HepG2 (cell line): Measurements from ENCODE around the gene TPRN. TPM values are rescaled to one million over a fixed set of nuclear protein-coding genes. Genes with fewer than 3 reads are reported as not detected.

Experiments
- AHDC1 ChIP-seq: sonication (generic); formaldehyde crosslinking; IDR thresholded peaks from 2 replicates; pipeline ENCODE4 v1.5.1; 2020; ENCODE audit warnings: mild to moderate bottlenecking, missing genetic modification reagents, borderline replicate concordance
- BCL3 ChIP-seq: sonication (generic); formaldehyde crosslinking; IDR thresholded peaks from 2 replicates; pipeline ENCODE4 v1.5.1; 2020; ENCODE audit warnings: mild to moderate bottlenecking, missing genetic modification reagents, moderate library complexity
- EZH2 ChIP-seq: conservative IDR thresholded peaks from 2 replicates; pipeline ENCODE4 v1.6.1; 2012; ENCODE audit warnings: mild to moderate bottlenecking, low read depth, low read length, moderate library complexity
- GPBP1L1 ChIP-seq: sonication (generic); formaldehyde crosslinking; IDR thresholded peaks from 2 replicates; pipeline ENCODE4 v1.5.0; 2020; ENCODE audit warnings: mild to moderate bottlenecking, missing genetic modification reagents
- GTF2F1 ChIP-seq: fragments of 150-350 bp; IDR thresholded peaks from 2 replicates; pipeline ENCODE4 v1.6.1; 2014; ENCODE audit warnings: low read length
- KLF15 ChIP-seq: sonication (generic); formaldehyde crosslinking; IDR thresholded peaks from 2 replicates; pipeline ENCODE4 v1.8.1; 2023; ENCODE audit warnings: borderline replicate concordance, mild to moderate bottlenecking, inconsistent platforms, missing genetic modification reagents, mixed read lengths
- PRDM4 ChIP-seq: sonication (generic); formaldehyde crosslinking; IDR thresholded peaks from 2 replicates; pipeline ENCODE4 v1.9.0; 2021; ENCODE audit warnings: missing genetic modification reagents, borderline replicate concordance
- SMAD9 ChIP-seq: sonication (generic); formaldehyde crosslinking; IDR thresholded peaks from 2 replicates; pipeline ENCODE4 v1.5.1; 2020; ENCODE audit warnings: mild to moderate bottlenecking, missing genetic modification reagents
- SMARCE1 ChIP-seq: fragments of 450-650 bp; IDR thresholded peaks from 2 replicates; pipeline ENCODE4 v1.6.1; 2017; ENCODE audit warnings: borderline replicate concordance
- TMF1 ChIP-seq: sonication (generic); formaldehyde crosslinking; IDR thresholded peaks from 2 replicates; pipeline ENCODE4 v1.8.1; 2022; ENCODE audit warnings: low read depth, missing genetic modification reagents
- TP53 ChIP-seq: sonication (generic); formaldehyde crosslinking; conservative IDR thresholded peaks from 2 replicates; pipeline ENCODE4 v1.4.0; 2020; ENCODE audit warnings: missing genetic modification reagents
- ZNF230 ChIP-seq: sonication (generic); formaldehyde crosslinking; IDR thresholded peaks from 2 replicates; pipeline ENCODE4 v1.4.0; 2020; ENCODE audit warnings: mild to moderate bottlenecking, missing genetic modification reagents
- ZNF256 ChIP-seq: sonication (generic); formaldehyde crosslinking; conservative IDR thresholded peaks from 2 replicates; pipeline ENCODE4 v1.4.0; 2020; ENCODE audit warnings: missing genetic modification reagents
- ZNF275 ChIP-seq: sonication (generic); formaldehyde crosslinking; IDR thresholded peaks from 2 replicates; pipeline ENCODE4 v1.8.0; 2022; ENCODE audit warnings: missing genetic modification reagents, mild to moderate bottlenecking, inconsistent platforms, borderline replicate concordance
- ZNF33A ChIP-seq: sonication (generic); formaldehyde crosslinking; IDR thresholded peaks from 2 replicates; pipeline ENCODE4 v1.5.1; 2020; ENCODE audit warnings: missing genetic modification reagents, mild to moderate bottlenecking, moderate library complexity, borderline replicate concordance
- ZNF713 ChIP-seq: sonication (generic); formaldehyde crosslinking; IDR thresholded peaks from 2 replicates; pipeline ENCODE4 v1.4.0; 2020; ENCODE audit warnings: mild to moderate bottlenecking, missing genetic modification reagents
- ZSCAN25 ChIP-seq: sonication (generic); formaldehyde crosslinking; IDR thresholded peaks from 2 replicates; pipeline ENCODE4 v1.8.0; 2022; ENCODE audit warnings: mild to moderate bottlenecking, missing genetic modification reagents
- polyA plus RNA-seq, 8 experiments: library from polyadenylated mRNA; depleted of rRNA in 3 of 8; stranded (reverse) in 7 of 8; unstranded in 1 of 8; fragments of >200 nt; fragmentation: Illumina TruSeq in 4 of 8; extraction: Trizol in 4 of 8; gene quantifications; 2 replicates each; pipeline versions ENCODE4 v1.2.1 to v1.2.3, GENCODE V29; 2011 to 2016; ENCODE audit warnings: low read depth in 4 of 8, missing spikeins in 1 of 8, mixed read lengths in 1 of 8; ENCODE audit not compliant: insufficient read depth in 1 of 8
- total RNA-seq, 5 experiments: library from RNA; depleted of rRNA; stranded (reverse); fragments of >200 nt; fragmentation: Illumina TruSeq; extraction: Trizol; gene quantifications; 2 replicates each; pipeline ENCODE4 v1.2.3, GENCODE V29; 2016; ENCODE audit warnings: low read depth in 1 of 5

The TPRN gene
- total and polyA plus RNA-seq, 2 of the 13 experiments (the other 11 are each of a cell fraction or from before 2014, with no cell fraction given): 10.1 to 19.2 TPM

- TF ChIP-seq GPBP1L1 (CRISPR knock-in tag) (no peak), PRDM4 (CRISPR knock-in tag) (no peak), TP53 (CRISPR knock-in tag) (no peak), ZNF33A (CRISPR knock-in tag) (no peak), ZNF713 (CRISPR knock-in tag) (no peak), BCL3 (CRISPR knock-in tag) (no peak; the same call in 1 of the 2 replicates), ZNF275 (CRISPR knock-in tag) (no peak), GTF2F1 (no peak), KLF15 (CRISPR knock-in tag) (no peak), AHDC1 (CRISPR knock-in tag) (no peak; the same call in 1 of the 2 replicates), TMF1 (CRISPR knock-in tag) (peak; percentile 22; the same call in 1 of the 2 replicates), SMAD9 (no peak), SMARCE1 (no peak), ZNF230 (CRISPR knock-in tag) (no peak), ZNF256 (CRISPR knock-in tag) (no peak), ZSCAN25 (CRISPR knock-in tag) (peak; percentile 88), EZH2 (no peak)
Observed at GRCh38 chr9:137235424-137236237, 35.1 kb upstream of the TPRN start (continued).
